Spleen (tissue), 11 donors: ENCODE data around the gene MAPK7. TPM values are rescaled to one million over a fixed set of nuclear protein-coding genes. Genes with fewer than 3 reads are reported as not detected.

Experiments
- DNase-seq: peaks from one replicate; pipeline ENCODE4 v3.0.0-alpha.2; 2020
- H3K27ac ChIP-seq, 8 donors: fragments of 200-600 bp; sonication (generic) in 7 of 8; 1 replicate in 4 of 8; 2 replicates in 4 of 8; pipeline versions ENCODE4 v1.5.0 to v1.8.0; 2016 to 2021; ENCODE audit warnings: inconsistent platforms in 4 of 8, mild to moderate bottlenecking in 4 of 8, moderate library complexity in 1 of 8
- H3K27me3 ChIP-seq, 7 donors: fragments of 200-600 bp; sonication (generic) in 6 of 7; replicated peaks in 1 of 7; 1 replicate in 4 of 7; 2 replicates in 3 of 7; pipeline versions ENCODE4 v1.5.0 to v1.8.0; 2016 to 2021; ENCODE audit warnings: inconsistent platforms in 3 of 7, mild to moderate bottlenecking in 1 of 7
- H3K36me3 ChIP-seq, 6 donors: fragments of 200-600 bp; sonication (generic) in 5 of 6; 1 replicate in 4 of 6; 2 replicates in 2 of 6; pipeline versions ENCODE4 v1.5.0 to v1.8.0; 2016 to 2021; ENCODE audit warnings: inconsistent platforms in 2 of 6
- H3K4me1 ChIP-seq, 6 donors: fragments of 200-600 bp; sonication (generic) in 5 of 6; 1 replicate in 3 of 6; 2 replicates in 3 of 6; pipeline versions ENCODE4 v1.5.0 to v1.8.0; 2016 to 2021; ENCODE audit warnings: inconsistent platforms in 3 of 6
- H3K4me3 ChIP-seq, 8 donors: fragments of 200-600 bp; sonication (generic) in 7 of 8; 1 replicate in 4 of 8; 2 replicates in 4 of 8; pipeline versions ENCODE4 v1.5.0 to v1.8.0; 2016 to 2021; ENCODE audit warnings: inconsistent platforms in 4 of 8, mild to moderate bottlenecking in 4 of 8, moderate library complexity in 2 of 8
- H3K9me3 ChIP-seq, 8 donors: fragments of 200-600 bp; sonication (generic) in 7 of 8; 1 replicate in 4 of 8; 2 replicates in 4 of 8; pipeline versions ENCODE4 v1.5.0 to v1.8.0; 2016 to 2021; ENCODE audit warnings: inconsistent platforms in 4 of 8
- CTCF ChIP-seq, 11 experiments: fragments of 200-600 bp in 7 of 11; fragments of 450-650 bp in 4 of 11; sonication (generic) in 4 of 11; IDR thresholded peaks in 8 of 11; conservative IDR thresholded peaks in 3 of 11; 1 replicate in 7 of 11; 2 replicates in 4 of 11; pipeline versions ENCODE4 v1.4.0 to v1.8.0; 2016 to 2021; ENCODE audit warnings: antibody characterized with exemption in 11 of 11, inconsistent platforms in 4 of 11, mild to moderate bottlenecking in 1 of 11
- POLR2A ChIP-seq, 3 donors: fragments of 450-650 bp; IDR thresholded peaks; one replicate each; pipeline ENCODE4 v1.5.1; 2017; ENCODE audit warnings: antibody characterized with exemption in 3 of 3, mild to moderate bottlenecking in 1 of 3
- POLR2AphosphoS5 ChIP-seq, 3 donors: sonication (generic); formaldehyde crosslinking; IDR thresholded peaks; one replicate each; pipeline ENCODE4 v1.5.1; 2017; ENCODE audit warnings: antibody characterized with exemption in 3 of 3
- WGBS, 5 donors: extraction: QIAGEN DNeasy Blood & Tissue Kit in 3 of 5; methylation state at CpG; one replicate each; pipeline versions ENCODE4 v1.1.5 to v1.1.7; 2013 to 2018; 5-methylcytosine and 5-hydroxymethylcytosine counted together
- intact Hi-C: fragments of 100-400 bp; cut with DNase I; formaldehyde crosslinking; loops from one replicate; pipeline ENCODE4 v1.15.0; 2023; ENCODE audit warnings: low total_unique reads
- polyA plus RNA-seq, 3 donors: library from polyadenylated mRNA; stranded (reverse); fragments of 200-250 nt; gene quantifications; one replicate each; pipeline ENCODE4 v1.2.1, GENCODE V29; 2013
- total RNA-seq, 7 donors: library from RNA; depleted of rRNA in 3 of 7; stranded (reverse); fragments of >200 nt in 3 of 7; fragmentation: NEBNext Ultra II Directional in 4 of 7; extraction: Animal tissue kit (Norgen Biotek cat#: 25700) in 4 of 7; gene quantifications; one replicate each; pipeline versions ENCODE4 v1.1.0 to v1.2.1, GENCODE V29; 2016 to 2021
- donor health status: healthy with polysubstance abuse.
- donor health status: DM: no; HTN: no; CAD: no; lungs with moderate emphysema.
- donor health status: DM: no; HTN: no; CAD: no.
- donor health status: Bipolar disorder and iron deficiency.
- donor health status: healthy.
- donor health status: DM: no; HTN: no; CAD: no.
- donor health status: DM: yes; HTN: yes; CAD: no.

MAPK7 gene
- total and polyA plus RNA-seq, 10 donors, result 5.7 to 56.2 (median 30.3) TPM

GRCh38 chr17:19409066-19409465 lies 30.8 kb downstream of the MAPK7 start:
- DNase-seq, result no peak
- Histone ChIP-seq H3K9me3 (no peaks in the 10 kb centered on the region), H3K4me1 (peaks cover 0 to 18% (median 6%) of the 10 kb centered on the region in 6 donors), H3K4me3 (no peak overlapping the region), H3K36me3 (no peaks in the 10 kb centered on the region), H3K27ac (no peak overlapping the region), H3K27me3 (peaks cover 0 to 27% (median 0%) of the 10 kb centered on the region in 7 donors)
- intact Hi-C loops, result no loop called here
- no peak for TF ChIP-seq CTCF (IDR thresholded peaks at IDR 0.05 in 8 of 11, conservative IDR thresholded peaks at IDR 0.05 in 3 of 11)
- no peak for TF ChIP-seq POLR2A (IDR thresholded peaks at IDR 0.05)
- TF ChIP-seq POLR2AphosphoS5 (IDR thresholded peaks at IDR 0.05), result no peak
- 91 to 98% (median 94%) methylated on average over 3 of the region's 3 CpGs for WGBS, 5 donors

- no peak for DNase-seq
- Histone ChIP-seq H3K9me3 (no peaks in the 10 kb centered on the region), H3K27me3 (peaks cover 0 to 27% (median 0%) of the 10 kb centered on the region in 7 donors), H3K27ac (no peak overlapping the region), H3K4me3 (no peak overlapping the region), H3K4me1 (peaks cover 0 to 18% (median 5%) of the 10 kb centered on the region in 6 donors), H3K36me3 (no peaks in the 10 kb centered on the region)
- intact Hi-C loops, result no loop called here
- 54 to 89% (median 80%) methylated on average over 3 of the region's 3 CpGs for WGBS, 5 donors
- TF ChIP-seq POLR2A (IDR thresholded peaks at IDR 0.05) (no peak), POLR2AphosphoS5 (IDR thresholded peaks at IDR 0.05) (no peak), CTCF (IDR thresholded peaks at IDR 0.05 in 8 of 11, conservative IDR thresholded peaks at IDR 0.05 in 3 of 11) (no peak)
Observed at GRCh38 chr17:19409509-19409908, 31.2 kb downstream of the MAPK7 start.

- Histone ChIP-seq H3K4me3 (no peak overlapping the region), H3K36me3 (no peaks in the 10 kb centered on the region), H3K27ac (no peak overlapping the region), H3K4me1 (peaks cover 0 to 18% (median 3%) of the 10 kb centered on the region in 6 donors), H3K9me3 (no peaks in the 10 kb centered on the region), H3K27me3 (peaks cover 0 to 27% (median 0%) of the 10 kb centered on the region in 7 donors)
- TF ChIP-seq CTCF (IDR thresholded peaks at IDR 0.05 in 8 of 11, conservative IDR thresholded peaks at IDR 0.05 in 3 of 11), result no peak
- no peak for TF ChIP-seq POLR2AphosphoS5 (IDR thresholded peaks at IDR 0.05)
- no peak for TF ChIP-seq POLR2A (IDR thresholded peaks at IDR 0.05)
- DNase-seq, result no peak
- intact Hi-C loops, result no loop called here
- WGBS, 5 donors, result 70 to 93% (median 91%) methylated on average over 6 of the region's 6 CpGs
Observed at GRCh38 chr17:19410091-19410490, 31.8 kb downstream of the MAPK7 start.

GRCh38 chr17:19410875-19411620 lies 32.8 kb downstream of the MAPK7 start, which contains the start of gene RNF112:
Gene RNF112, plus strand, starts transcription at chr17:19411232. Its CDS starts 177 bp downstream, at chr17:19411409.
- H3K9me3 ChIP-seq, result no peaks in the 10 kb centered on the region
- no peaks in the 10 kb centered on the region for H3K36me3 ChIP-seq
- peaks cover 0 to 18% (median 3%) of the 10 kb centered on the region in 6 donors for H3K4me1 ChIP-seq
- peaks cover 0 to 27% (median 0%) of the 10 kb centered on the region in 7 donors for H3K27me3 ChIP-seq
- peak within 1 kb of the TSS in 4 of 8 donors; percentile 3 to 47 (median 16) for H3K4me3 ChIP-seq
- H3K27ac ChIP-seq, result no peak within 1 kb of the TSS
- intact Hi-C loops, result no loop called here
- DNase-seq, result no peak
- TF ChIP-seq POLR2AphosphoS5 (IDR thresholded peaks at IDR 0.05), result no peak
- no peak for TF ChIP-seq POLR2A (IDR thresholded peaks at IDR 0.05)
- TF ChIP-seq CTCF (IDR thresholded peaks at IDR 0.05 in 8 of 11, conservative IDR thresholded peaks at IDR 0.05 in 3 of 11), result no peak
- 33 to 58% (median 50%) methylated on average over 23 of the region's 23 CpGs for WGBS, 5 donors
